Measurements from ENCODE around the gene ACTR6.
"Not testable (repeated sequence)": the region's sequence is repeated elsewhere in the genome, so short reads cannot be mapped to it uniquely, and the experiment has no call there.

Gene ACTR6

GRCh38 chr12:100200463-100201181 lies at the start of gene ACTR6:
Gene ACTR6, plus strand, starts transcription at chr12:100200815. Its CDS starts 37 bp downstream, at chr12:100200852.
- DNase-seq (ENCODE audit: low spot score) = peak; percentile 94

- no peak for DNase-seq (ENCODE audit: low spot score)
These were observed 48.8 kb upstream of the ACTR6 start for GRCh38 chr12:100151769-100152168.

- no peak for DNase-seq (ENCODE audit: low spot score)
These were observed 47.5 kb upstream of the ACTR6 start for GRCh38 chr12:100153131-100153530.

- peak; percentile 58 for DNase-seq (ENCODE audit: low spot score)
These were observed 46.0 kb upstream of the ACTR6 start for GRCh38 chr12:100154474-100155247.

GRCh38 chr12:100156731-100157426 lies 43.7 kb upstream of the ACTR6 start:
- no peak for DNase-seq (ENCODE audit: low spot score)

- no peak for DNase-seq (ENCODE audit: low spot score)
These were observed 43.2 kb upstream of the ACTR6 start for GRCh38 chr12:100157427-100157821.

- DNase-seq (ENCODE audit: low spot score) = no peak
These were observed 42.1 kb upstream of the ACTR6 start for GRCh38 chr12:100158535-100158934.

GRCh38 chr12:100159391-100160104 lies 41.1 kb upstream of the ACTR6 start:
- DNase-seq (ENCODE audit: low spot score) = no peak

GRCh38 chr12:100163416-100164152 lies 37.0 kb upstream of the ACTR6 start:
- DNase-seq (ENCODE audit: low spot score) = peak; percentile 70

GRCh38 chr12:100164153-100164704 lies 36.4 kb upstream of the ACTR6 start:
- DNase-seq (ENCODE audit: low spot score) = no peak

GRCh38 chr12:100165356-100165755 lies 35.3 kb upstream of the ACTR6 start:
- no peak for DNase-seq (ENCODE audit: low spot score)

GRCh38 chr12:100166232-100166631 lies 34.4 kb upstream of the ACTR6 start:
- no peak for DNase-seq (ENCODE audit: low spot score)

GRCh38 chr12:100168562-100168961 lies 32.1 kb upstream of the ACTR6 start:
- DNase-seq (ENCODE audit: low spot score) = no peak

- DNase-seq (ENCODE audit: low spot score) = no peak
These were observed 31.3 kb upstream of the ACTR6 start for GRCh38 chr12:100169345-100169744.

GRCh38 chr12:100170313-100170858 lies 30.2 kb upstream of the ACTR6 start:
- no peak for DNase-seq (ENCODE audit: low spot score)

- DNase-seq (ENCODE audit: low spot score) = no peak
These were observed 29.4 kb upstream of the ACTR6 start for GRCh38 chr12:100171248-100171647.

GRCh38 chr12:100173111-100173510 lies 27.5 kb upstream of the ACTR6 start:
- no peak for DNase-seq (ENCODE audit: low spot score)

GRCh38 chr12:100174495-100174894 lies 26.1 kb upstream of the ACTR6 start:
- no peak for DNase-seq (ENCODE audit: low spot score)

GRCh38 chr12:100176493-100176892 lies 24.1 kb upstream of the ACTR6 start:
- DNase-seq (ENCODE audit: low spot score) = not testable (repeated sequence)

GRCh38 chr12:100179252-100179651 lies 21.4 kb upstream of the ACTR6 start:
- DNase-seq (ENCODE audit: low spot score) = no peak
